ENCODE results near the gene COX5B. TPM values are rescaled to one million over a fixed set of nuclear protein-coding genes. Genes with fewer than 3 reads are reported as not detected.
"Not testable (repeated sequence)": the region's sequence is repeated elsewhere in the genome, so short reads cannot be mapped to it uniquely, and the experiment has no call there.

Gene COX5B, protein sequence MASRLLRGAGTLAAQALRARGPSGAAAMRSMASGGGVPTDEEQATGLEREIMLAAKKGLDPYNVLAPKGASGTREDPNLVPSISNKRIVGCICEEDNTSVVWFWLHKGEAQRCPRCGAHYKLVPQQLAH
- total RNA-seq, result 1,390 TPM
- long read RNA-seq, transcript COX5B-201 (4 exons, 712 nt), result major isoform, 876 of 884 reads
- long read RNA-seq, partial matches to known transcripts, result 5 of 884 reads
- long read RNA-seq, other reads (novel, unspliced or antisense), result 2 of 884 reads

DNA sequence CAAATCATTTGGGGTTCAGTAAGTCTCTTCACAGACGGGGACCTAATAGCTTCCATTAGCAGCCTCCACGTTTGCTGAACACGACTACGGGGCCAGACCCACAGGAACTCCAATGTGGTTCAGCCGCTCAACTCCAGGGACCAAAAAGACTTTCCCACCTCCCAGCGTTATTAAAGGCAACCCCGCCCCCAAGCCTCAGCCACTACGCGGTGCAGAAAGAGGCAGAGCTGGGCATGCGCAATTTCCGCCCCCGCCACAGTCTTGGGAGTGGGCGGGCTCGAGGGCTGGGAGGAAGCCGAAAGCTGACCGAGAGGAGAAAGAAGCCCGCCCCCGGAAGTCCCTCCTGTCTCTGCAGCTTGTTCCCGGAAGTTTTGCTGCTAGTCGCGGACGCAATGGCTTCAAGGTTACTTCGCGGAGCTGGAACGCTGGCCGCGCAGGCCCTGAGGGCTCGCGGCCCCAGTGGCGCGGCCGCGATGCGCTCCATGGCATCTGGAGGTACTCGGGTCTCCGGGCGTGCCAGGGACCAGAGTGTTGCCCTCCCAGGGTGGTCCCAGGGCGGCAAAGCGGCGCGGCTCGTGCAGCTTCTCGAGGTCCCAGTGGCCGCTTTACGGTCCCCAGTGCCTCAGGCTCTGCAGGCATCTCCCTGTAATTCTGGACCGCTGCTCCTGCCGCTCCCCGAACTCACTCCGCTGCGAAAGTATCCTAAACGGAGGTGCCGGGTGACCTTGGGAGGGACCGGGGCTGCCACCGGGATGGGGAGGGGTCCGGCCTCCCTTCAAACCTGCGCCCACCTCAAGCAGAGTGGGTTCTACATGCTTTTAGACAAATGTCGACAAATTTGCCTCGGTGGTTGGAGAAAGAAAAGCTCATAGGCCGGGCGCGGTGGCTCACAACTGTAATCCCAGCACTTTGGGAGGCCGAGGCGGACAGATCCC lies at the start of gene COX5B:
Gene COX5B, plus strand, starts transcription at position 368 of the 935 bp plus-strand sequence. Its CDS starts 25 bp downstream, at position 393.
- peak; percentile 99 for ATAC-seq

DNA sequence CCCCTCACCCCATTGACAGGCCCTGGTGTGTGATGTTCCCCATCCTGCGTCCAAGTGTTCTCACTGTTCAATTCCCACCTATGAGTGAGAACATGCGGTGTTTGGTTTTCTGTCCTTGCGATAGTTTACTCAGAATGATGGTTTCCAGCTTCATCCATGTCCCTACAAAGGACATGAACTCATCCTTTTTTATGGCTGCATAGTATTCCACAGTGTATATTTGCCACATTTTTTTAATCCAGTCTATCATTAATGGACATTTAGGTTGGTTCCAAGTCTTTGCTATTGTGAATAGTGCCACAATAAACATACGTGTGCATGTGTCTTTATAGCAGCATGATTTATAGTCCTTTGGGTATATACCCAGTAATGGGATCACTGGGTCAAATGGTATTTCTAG lies 49.7 kb upstream of the COX5B start:
- not testable (repeated sequence) for DNase-seq, ATAC-seq
- intact Hi-C loops (cut with micrococcal nuclease), result loop anchor here (10.0 kb wide), 1 partner anchor 99 kb away; no protein-coding TSS in a partner anchor

More for the DNA sequence above, at the start of gene COX5B:
- peak; percentile 99 for DNase-seq
- intact Hi-C loops (cut with micrococcal nuclease), result no loop called here

DNA sequence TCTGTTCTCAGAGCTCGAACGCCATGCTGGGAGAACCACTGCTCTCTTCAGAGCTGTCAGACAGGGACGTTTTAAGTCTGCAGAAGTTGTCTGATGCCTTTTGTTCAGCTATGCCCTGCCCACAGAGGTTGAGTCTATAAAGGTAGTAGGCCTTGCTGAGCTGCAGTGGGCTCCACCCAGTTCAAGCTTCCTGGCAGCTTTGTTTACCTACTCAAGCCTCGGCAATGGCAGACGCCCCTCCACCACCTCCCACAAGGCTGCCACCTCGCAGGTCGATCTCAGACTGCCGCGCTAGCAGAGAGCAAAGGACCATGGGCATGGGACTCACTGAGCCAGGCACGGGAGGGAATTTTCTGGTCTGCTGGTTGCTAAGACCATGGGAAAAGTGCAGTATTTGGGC lies 44.3 kb upstream of the COX5B start:
- DNase-seq; ATAC-seq; intact Hi-C loops (cut with micrococcal nuclease): not testable (repeated sequence)

DNA sequence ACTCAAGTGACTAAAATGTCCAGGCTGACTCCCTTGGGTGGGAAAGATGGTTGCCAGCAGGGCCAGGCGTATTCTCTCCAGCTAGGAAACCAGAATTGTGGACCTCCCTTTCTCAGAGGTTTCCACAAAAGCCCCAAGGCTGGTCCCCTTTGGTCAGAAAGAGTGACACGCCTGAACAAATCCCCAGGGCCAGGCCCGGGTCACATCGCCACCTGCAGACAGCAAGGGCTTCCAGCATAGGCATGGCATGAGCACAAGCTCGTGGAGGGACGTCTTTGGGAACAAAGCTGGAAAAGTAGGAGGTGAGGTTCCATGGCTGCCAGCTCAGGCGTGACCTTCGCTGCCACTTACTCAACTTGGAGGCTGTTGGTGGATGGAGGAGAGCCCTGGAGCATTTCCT lies 40.8 kb upstream of the COX5B start:
- DNase-seq; intact Hi-C loops (cut with micrococcal nuclease); ATAC-seq: not testable (repeated sequence)

DNA sequence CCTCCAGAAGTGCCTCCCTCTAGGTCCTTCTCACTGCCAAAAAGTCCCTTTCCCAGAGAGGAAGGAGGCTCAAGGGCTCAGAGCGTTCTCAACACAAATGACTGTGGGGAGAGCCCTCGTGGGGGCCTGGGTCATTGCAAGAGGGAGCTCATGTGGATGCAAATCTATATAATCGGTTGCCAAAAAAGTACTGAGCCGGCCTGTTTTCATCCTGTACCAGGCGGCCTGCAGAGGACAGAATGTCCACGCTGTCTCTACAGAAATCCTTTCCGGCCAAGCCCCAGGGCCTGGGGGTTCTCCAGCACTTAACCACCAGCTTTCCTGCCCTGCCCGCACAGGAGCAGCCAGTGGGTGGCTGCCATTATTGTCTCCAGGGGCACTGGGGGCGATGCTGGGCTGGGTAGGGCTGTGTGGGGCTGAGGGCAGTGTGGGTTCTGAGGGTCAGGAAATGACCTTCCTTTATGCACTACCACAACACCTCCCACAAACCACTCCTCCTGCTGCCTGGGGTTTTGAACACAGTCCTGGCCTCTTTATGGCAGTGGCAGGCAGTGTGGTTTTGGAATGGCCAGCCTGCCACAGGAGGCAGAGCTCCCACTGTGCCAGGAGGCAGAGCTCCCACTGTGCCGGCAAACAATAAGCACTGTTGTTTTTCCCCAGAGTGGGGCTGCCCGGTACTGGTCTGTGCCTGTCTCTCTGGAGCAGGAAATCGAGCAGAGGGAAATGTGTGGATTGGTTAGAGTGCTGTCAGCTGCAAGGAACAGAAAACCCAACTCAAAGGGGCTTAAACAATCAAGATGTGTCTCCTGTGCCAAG lies 40.1 kb upstream of the COX5B start:
- DNase-seq; intact Hi-C loops (cut with micrococcal nuclease): not testable (repeated sequence)
- ATAC-seq, result peak; percentile 50

DNA sequence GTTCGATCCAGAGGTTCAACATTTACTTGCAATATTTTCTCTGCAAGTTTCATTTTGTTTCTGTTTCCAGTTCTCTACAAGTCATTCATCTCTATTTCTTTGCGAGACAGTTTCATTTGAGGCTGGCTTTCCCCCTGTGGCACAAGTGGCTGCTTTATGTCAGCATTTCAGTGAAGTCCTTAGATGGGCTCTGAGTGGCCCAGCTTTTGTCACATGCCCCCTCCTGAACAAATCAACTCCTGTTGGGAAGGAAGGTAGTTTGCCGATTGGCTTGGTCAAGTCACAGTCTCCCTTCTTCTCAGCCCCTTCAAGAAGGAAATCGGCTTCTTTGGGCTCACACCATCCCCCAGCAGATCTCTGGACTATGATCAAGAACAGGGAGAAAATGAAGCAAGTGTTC lies 37.1 kb upstream of the COX5B start:
- intact Hi-C loops (cut with micrococcal nuclease); DNase-seq; ATAC-seq: not testable (repeated sequence)

DNA sequence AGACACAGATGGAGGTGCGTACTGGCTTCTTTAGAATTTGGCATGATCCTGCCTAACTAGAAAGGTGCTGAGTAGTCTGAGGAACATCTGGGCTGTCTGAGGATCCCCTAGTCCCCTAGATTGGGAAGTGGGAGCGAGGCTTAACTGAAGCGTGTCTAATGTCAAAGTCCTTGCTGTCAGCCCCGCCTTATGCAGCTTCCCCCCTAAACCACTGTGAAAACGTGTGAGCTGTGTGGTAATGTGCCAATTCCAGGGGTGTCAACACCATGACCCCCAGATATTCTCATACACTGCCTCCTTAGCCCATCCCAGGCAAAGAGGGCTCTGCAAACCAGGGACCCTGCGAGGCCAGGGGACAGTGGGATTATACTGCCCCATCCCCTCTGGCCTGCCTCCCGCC lies 34.0 kb upstream of the COX5B start:
- ATAC-seq; intact Hi-C loops (cut with micrococcal nuclease); DNase-seq: not testable (repeated sequence)

DNA sequence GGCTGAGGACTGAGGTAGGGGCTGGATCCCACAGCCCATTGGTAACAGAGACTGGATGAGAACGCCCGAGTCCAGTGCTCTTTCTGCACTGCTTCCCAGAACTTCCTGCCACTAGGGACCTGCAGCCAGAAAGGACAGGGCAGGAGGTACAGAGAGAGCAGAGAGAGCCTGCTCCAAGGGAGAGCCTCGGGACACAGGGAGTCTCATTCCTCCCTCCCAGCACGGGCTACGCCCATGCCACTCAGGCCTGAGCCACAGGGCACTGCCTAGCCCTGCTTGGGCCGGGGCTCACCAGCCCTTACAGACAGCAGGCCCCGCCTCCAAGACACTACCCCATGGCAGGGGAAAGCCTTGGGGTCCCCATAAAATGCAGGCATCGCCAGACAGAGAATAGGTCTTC lies 30.1 kb upstream of the COX5B start:
- DNase-seq; intact Hi-C loops (cut with micrococcal nuclease): not testable (repeated sequence)
- ATAC-seq, result peak; percentile 24

DNA sequence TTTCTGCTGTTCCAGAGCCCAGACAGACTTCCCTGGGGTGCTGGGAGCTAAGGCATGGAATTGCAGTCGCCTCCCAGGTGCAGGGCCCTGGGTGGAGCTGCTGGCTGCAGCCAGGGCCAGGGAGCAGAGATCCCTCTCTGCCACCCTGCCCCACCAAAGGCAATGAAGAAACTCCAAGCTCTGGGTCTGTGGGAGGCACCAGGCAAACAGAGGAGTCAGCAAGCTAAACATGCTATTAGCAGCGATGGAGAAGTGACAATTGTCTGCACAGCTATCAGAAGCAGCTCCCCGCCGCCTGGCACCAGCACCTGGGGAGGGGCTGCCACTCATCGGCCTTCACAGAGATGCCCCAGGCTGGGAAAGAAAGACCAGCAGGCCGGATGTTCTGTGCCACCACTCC lies 28.0 kb upstream of the COX5B start:
- no peak for DNase-seq
- intact Hi-C loops (cut with micrococcal nuclease), result no loop called here
- no peak for ATAC-seq

DNA sequence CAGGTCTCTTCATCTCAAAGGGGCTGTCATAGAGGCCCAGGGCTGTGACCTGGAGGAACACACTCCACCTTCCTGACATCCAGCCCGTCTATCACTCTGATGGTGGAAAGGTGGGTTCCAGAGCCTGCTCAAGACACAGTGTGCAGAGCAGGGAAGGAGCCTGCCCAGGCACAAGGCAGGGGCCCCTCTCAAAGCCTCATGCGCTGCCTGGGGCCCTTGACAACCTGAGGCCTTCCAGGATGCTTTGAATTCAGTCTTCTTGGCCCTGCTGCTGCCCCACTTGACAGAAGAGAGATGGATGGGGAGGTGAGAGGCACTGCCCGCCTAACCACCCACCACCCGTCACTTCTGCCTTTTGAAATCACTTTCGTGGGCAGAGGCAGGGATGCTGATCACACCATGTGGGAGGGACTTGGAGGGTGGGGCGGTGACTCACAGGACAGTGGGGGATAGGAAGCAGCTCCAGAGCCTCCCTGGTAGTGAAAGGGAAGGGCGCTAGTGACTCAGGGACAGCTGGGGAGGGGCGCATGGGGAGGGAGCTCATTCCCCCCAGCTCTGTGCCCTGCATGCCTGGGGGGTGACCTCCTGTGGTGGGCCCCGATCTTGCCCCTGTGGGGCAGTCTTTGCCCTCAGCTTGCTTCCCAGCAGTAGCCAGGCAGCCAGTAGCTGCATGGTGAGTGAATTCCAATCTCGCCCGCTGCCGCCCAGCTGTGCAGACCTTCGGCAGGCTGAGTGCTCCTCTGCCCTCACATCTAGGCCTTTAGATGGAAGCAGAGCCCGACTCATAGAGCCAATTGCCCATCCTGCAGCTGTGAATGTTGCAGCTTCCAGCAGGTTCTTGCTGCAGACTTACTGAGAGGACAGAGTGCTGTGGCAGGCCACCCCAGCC lies 26.7 kb upstream of the COX5B start:
- intact Hi-C loops (cut with micrococcal nuclease); DNase-seq; ATAC-seq: not testable (repeated sequence)

DNA sequence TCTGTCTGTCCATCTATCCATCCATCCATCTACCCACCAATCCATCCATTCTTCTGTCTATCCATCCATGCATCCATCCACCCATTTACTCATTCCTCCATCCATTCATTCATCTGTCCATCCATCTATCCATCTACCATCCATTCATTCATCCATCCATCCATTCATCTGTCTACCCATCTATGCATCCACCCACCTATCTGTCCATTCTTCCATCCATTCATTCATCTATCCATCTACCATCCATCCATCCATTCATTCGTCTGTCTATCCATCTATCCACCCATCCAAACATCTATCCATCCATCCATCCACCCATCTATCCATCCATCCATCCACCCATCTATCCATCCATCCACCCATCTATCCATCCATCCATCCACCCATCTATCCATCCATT lies 25.4 kb upstream of the COX5B start:
- not testable (repeated sequence) for ATAC-seq

DNA sequence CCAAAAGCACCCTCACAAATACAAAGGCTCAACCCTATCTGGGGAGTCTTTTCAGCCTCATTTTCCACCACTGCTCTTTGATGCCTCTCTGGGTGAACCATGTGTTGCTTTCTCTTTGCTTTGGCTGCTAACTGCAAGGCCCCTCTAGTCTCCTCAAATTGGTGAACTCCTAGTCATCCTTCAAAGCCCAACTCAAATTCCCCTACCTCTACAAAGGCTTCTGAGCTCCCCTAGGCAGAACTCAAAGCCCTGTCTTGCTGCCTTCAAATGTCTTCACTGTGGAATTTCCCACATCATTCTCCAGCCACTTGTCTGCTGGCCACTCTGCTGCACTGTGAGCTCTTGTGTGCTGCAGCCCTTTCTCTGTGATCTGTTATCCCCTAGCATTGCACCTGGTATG lies 22.9 kb upstream of the COX5B start:
- intact Hi-C loops (cut with micrococcal nuclease); DNase-seq; ATAC-seq: not testable (repeated sequence)

More for the DNA sequence above, 25.4 kb upstream of the COX5B start:
- DNase-seq; intact Hi-C loops (cut with micrococcal nuclease): not testable (repeated sequence)

DNA sequence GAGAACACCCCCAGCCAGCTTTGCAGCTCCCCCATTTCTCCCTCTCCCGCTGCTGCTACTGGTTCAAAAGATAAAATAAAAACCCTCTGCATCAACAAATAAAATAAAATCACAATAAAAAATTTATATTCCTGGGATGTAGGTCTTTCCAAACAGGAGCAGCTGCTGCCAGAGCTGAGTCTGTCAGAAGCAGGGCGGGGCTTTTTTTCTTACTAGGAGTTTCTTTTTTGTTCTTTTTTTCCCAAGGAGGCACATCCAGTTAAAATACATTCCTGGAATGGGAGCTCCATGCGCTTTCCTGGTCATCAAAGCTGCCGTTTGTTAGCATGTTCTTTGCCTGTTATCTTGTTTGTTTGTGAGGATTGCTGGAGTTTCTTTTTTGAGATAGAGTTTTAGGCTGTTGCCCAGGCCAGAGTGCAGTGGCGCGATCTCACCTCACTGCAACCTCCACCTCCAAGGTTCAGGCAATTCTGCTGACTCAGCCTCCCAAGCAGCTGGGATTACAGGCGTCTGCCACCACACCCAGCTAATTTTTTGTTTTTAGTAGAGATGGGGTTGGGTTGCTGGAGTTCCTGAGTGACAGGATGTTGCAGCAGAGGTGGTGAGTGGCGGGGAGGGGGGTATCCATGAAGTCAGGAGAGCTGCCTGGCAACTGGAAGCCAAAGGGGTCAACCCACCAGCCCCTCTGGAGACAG lies 20.4 kb upstream of the COX5B start:
- ATAC-seq; DNase-seq; intact Hi-C loops (cut with micrococcal nuclease): not testable (repeated sequence)

DNA sequence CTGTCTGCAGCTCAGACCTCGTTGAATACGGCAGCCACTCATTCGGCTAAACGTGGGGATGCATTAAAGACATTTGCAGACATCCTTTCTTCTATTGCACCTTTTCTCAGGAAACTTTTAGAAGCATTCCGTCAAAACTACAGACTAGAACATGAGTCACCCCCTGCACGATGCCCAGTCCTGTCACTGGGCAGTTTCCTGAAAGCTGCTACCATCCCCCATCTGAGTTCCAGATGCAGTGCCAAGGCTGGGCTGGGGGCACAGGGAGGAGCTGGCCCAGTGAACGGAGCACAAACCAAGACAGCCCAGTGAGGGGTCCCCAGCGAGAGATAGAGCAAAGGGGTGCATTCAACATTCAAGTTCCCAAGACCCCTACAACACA lies 19.8 kb upstream of the COX5B start:
- DNase-seq; ATAC-seq; intact Hi-C loops (cut with micrococcal nuclease): not testable (repeated sequence)

DNA sequence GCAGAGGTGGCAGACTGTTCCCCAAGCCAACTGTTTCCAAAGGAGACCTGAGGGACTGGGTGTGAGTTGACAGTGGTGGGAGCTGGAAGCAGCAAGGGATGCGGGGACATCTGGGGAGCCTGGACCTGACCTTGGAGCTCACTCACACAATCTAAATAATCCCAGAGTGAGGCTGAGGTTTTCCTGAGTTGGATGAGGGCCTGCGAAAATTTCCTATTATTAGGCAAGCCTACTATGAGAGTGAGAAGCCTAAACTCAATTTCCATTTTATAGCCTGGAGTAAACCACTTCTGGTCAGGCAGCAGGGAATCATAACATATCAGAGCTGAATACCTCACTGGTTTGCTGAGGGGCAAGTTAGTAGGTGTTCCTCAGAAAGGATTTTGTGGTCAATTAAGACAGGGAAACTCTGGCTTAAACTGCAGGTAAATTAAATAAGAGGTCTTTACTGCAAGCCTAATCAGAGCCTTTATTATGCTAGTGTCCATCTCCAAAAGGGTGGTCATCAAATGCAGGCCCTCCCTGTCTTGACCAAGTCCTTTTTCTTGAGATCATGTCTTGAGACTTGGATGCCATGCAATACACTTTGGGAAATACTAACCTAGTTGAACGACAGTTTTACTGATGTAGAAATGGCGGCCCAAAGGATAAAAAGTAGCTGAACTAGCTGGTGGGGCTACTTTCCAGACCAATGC lies 1.7 kb upstream of the COX5B start:
- intact Hi-C loops (cut with micrococcal nuclease), result no loop called here
- ATAC-seq, result no peak
- no peak for DNase-seq

DNA sequence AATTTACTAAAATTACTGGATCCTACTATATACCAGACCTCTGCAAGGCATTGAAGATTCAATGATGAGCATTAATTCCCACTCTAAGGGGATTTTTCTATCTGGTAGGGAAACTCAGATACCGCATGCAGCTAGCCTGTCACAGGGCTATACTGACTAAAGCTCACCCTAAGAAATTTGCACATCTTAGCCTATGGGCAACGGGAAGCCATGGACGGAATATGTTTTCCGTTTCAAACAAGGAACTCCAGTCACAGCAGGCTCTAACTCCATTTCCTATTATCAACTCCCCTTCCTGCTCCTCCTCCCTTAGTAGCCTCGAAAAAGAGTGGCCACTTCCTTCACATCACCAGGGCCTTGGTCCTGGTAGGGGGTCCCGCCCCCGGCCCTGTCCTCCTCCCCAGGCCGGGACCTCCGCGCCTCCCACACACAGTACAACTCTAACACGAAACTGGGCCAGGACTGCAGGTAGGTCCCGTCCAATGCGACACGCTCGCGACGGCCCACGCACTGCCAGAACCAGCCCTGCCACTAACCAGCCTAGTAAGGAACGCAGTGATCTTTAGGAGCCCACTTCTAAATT lies 659 bp upstream of the COX5B start:
- peak; percentile 57 for ATAC-seq
- intact Hi-C loops (cut with micrococcal nuclease), result no loop called here
- DNase-seq, result no peak

DNA sequence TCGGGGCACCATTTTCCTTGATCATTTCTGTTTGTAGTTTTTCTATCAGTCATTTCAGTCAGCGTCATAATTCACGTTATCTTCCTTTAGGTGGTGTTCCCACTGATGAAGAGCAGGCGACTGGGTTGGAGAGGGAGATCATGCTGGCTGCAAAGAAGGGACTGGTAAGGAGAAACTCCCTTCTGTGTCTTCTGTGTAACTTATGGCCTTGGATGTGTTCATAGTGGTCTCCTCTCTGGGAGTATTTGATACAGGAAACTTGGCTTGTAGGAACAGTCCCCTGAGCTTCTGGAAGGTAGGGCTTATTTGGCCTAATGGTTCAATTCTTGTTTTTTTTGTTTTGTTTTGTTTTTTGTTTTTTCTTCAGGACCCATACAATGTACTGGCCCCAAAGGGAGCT lies 1.1 kb downstream of the COX5B start:
- intact Hi-C loops (cut with micrococcal nuclease), result no loop called here
- DNase-seq (no peak), ATAC-seq (no peak)

Measured in left ventricle myocardium superior (tissue), 1 donor.